ENCODE results near the gene CCDC188. TPM values are rescaled to one million over a fixed set of nuclear protein-coding genes. Genes with fewer than 3 reads are reported as not detected.

Gene CCDC188
- total RNA-seq, 6 experiments from 2014 or later = not detected

DNA sequence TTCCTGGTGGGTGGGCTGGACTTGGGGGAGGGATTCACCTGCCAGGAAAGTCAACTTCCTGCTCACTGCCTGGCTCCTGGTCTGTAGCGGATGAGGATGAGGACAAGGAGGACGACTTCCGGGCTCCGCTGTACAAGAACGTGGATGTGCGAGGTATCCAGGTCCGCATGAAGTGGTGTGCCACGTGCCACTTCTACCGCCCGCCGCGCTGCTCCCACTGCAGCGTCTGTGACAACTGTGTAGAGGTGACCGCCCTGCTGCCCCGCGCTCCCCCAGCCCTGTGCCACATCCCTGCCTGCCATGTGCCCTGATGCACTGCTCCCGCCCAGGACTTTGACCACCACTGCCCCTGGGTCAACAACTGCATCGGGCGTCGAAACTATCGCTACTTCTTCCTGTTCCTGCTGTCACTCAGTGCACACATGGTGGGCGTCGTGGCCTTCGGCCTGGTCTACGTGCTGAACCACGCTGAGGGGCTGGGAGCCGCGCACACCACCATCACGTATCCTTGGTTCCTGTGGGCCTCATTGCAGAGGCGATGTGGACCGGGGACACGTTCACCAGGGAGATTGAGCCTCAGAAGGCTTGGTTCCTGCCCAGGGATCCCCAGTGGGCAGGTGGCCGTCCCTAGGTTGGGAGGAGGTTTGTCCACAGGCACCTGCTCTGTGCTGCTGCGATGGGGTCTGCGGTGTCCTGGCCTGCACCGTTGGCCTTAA lies 11.3 kb downstream of the CCDC188 start:
- intact Hi-C loops (cut with DNase I) = no loop called here
- H3K27me3 ChIP-seq = no peaks in the 10 kb centered on the region
- no peak for ATAC-seq
- no peak overlapping the region for H3K27ac ChIP-seq
- DNase-seq = no peak
- no peaks in the 10 kb centered on the region for H3K9me3 ChIP-seq
- WGBS (ENCODE audit: insufficient coverage, low coverage, low lambda C conversion rate, missing lambda C conversion rate) = 67% methylated on average over 9 of the region's 36 CpGs
- no peaks in the 10 kb centered on the region for H3K36me3 ChIP-seq
- H3K4me3 ChIP-seq = no peak overlapping the region
- TF ChIP-seq POLR2A (IDR thresholded peaks at IDR 0.05) = no peak
- TF ChIP-seq, protein P1, sequence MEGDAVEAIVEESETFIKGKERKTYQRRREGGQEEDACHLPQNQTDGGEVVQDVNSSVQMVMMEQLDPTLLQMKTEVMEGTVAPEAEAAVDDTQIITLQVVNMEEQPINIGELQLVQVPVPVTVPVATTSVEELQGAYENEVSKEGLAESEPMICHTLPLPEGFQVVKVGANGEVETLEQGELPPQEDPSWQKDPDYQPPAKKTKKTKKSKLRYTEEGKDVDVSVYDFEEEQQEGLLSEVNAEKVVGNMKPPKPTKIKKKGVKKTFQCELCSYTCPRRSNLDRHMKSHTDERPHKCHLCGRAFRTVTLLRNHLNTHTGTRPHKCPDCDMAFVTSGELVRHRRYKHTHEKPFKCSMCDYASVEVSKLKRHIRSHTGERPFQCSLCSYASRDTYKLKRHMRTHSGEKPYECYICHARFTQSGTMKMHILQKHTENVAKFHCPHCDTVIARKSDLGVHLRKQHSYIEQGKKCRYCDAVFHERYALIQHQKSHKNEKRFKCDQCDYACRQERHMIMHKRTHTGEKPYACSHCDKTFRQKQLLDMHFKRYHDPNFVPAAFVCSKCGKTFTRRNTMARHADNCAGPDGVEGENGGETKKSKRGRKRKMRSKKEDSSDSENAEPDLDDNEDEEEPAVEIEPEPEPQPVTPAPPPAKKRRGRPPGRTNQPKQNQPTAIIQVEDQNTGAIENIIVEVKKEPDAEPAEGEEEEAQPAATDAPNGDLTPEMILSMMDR (IDR thresholded peaks at IDR 0.05) = no peak
- no peaks in the 10 kb centered on the region for H3K4me1 ChIP-seq

DNA sequence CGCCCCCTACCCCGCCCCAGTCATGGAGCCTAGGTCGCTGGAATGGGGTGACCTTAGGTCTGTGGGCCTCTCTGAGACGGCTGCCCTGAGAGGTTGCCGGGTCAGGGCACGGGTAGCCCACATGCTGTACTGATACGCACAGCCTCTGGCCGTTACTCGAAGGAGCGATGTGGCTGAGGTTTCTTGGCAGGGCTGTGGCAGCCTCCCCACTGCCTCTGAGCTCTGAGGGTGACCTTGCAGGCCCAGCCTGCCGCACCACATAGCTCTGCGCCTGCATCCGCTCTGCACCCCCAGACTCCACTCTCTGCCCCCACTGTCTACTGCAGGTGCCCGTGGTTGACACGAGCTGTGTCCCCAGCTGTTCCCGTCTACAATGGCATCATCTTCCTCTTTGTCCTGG lies 12.0 kb downstream of the CCDC188 start:
- Histone ChIP-seq H3K27me3 (no peaks in the 10 kb centered on the region), H3K36me3 (no peaks in the 10 kb centered on the region), H3K4me1 (no peaks in the 10 kb centered on the region), H3K27ac (no peak overlapping the region), H3K9me3 (no peaks in the 10 kb centered on the region), H3K4me3 (no peak overlapping the region)
- ATAC-seq (no peak), DNase-seq (no peak)
- TF ChIP-seq, protein P1 (IDR thresholded peaks at IDR 0.05) = no peak
- TF ChIP-seq POLR2A (IDR thresholded peaks at IDR 0.05) = no peak
- intact Hi-C loops (cut with DNase I) = no loop called here
- WGBS (ENCODE audit: insufficient coverage, low coverage, low lambda C conversion rate, missing lambda C conversion rate) = no CpG with 5 or more reads among the region's 16 CpGs

GRCh38 chr22:20138417-20138738 lies 12.5 kb downstream of the CCDC188 start:
- DNase-seq (no peak), ATAC-seq (no peak)
- no peaks in the 10 kb centered on the region for H3K4me1 ChIP-seq
- intact Hi-C loops (cut with DNase I) = no loop called here
- WGBS (ENCODE audit: insufficient coverage, low coverage, low lambda C conversion rate, missing lambda C conversion rate) = 63% methylated on average over 2 of the region's 4 CpGs
- no peak overlapping the region for H3K4me3 ChIP-seq
- no peaks in the 10 kb centered on the region for H3K9me3 ChIP-seq
- H3K27ac ChIP-seq = no peak overlapping the region
- H3K27me3 ChIP-seq = no peaks in the 10 kb centered on the region
- no peaks in the 10 kb centered on the region for H3K36me3 ChIP-seq
- TF ChIP-seq POLR2A (IDR thresholded peaks at IDR 0.05) = no peak
- TF ChIP-seq, protein P1 (IDR thresholded peaks at IDR 0.05) = no peak

- DNase-seq (no peak), ATAC-seq (no peak)
- intact Hi-C loops (cut with DNase I) = no loop called here
- H3K9me3 ChIP-seq = no peaks in the 10 kb centered on the region
- no peaks in the 10 kb centered on the region for H3K36me3 ChIP-seq
- no CpG with 5 or more reads among the region's 26 CpGs for WGBS (ENCODE audit: insufficient coverage, low coverage, low lambda C conversion rate, missing lambda C conversion rate)
- TF ChIP-seq POLR2A (IDR thresholded peaks at IDR 0.05) = no peak
- TF ChIP-seq, protein P1 (IDR thresholded peaks at IDR 0.05) = no peak
- H3K4me3 ChIP-seq = no peak overlapping the region
- H3K4me1 ChIP-seq = peaks cover 0 to 4% (median 1%) of the 10 kb centered on the region in 4 donors
- no peak overlapping the region for H3K27ac ChIP-seq
- H3K27me3 ChIP-seq = no peaks in the 10 kb centered on the region
Measured at GRCh38 chr22:20137671-20138416, 13.0 kb downstream of the CCDC188 start.

Measured in right lobe of liver (tissue), 6 donors.